ENCODE data around the gene HES5.
"Not testable (repeated sequence)": the region's sequence is repeated elsewhere in the genome, so short reads cannot be mapped to it uniquely, and the experiment has no call there.

GRCh38 chr1:2577565-2578075, 47.6 kb upstream of the HES5 start:
- TF ChIP-seq CTCF (IDR thresholded peaks at IDR 0.05; ENCODE audit: low read depth, low read length); MAX (IDR thresholded peaks at IDR 0.05; ENCODE audit: low read depth, low read length); POLR2A (IDR thresholded peaks at IDR 0.05; ENCODE audit: extremely low read depth, insufficient read length): not testable (repeated sequence)
